T-cell (primary cell): ENCODE measurements around the gene KRTAP12-2. TPM values are rescaled to one million over a fixed set of nuclear protein-coding genes. Genes with fewer than 3 reads are reported as not detected.

ENCODE experiments used
- ATAC-seq, 4 experiments: fragments of 200-7000 bp in 3 of 4; fragments of 150-1000 bp in 1 of 4; cut with Tn5 transposase; replicated peaks in 1 of 4; 1 replicate in 3 of 4; 2 replicates in 1 of 4; pipeline ENCODE4 v1.10.0; 2021; ENCODE audit warnings: moderate library complexity in 3 of 4, mild to moderate bottlenecking in 2 of 4, moderate number of reproducible peaks in 1 of 4
- CTCF ChIA-PET, 2 donors: fragments of 300-600 bp; sonication (Branson Sonifier 250); formaldehyde crosslinking; loops; one replicate each; lab custom pipeline; 2022; ENCODE audit warnings: antibody characterized with exemption in 2 of 2; lab: Charles Lee
- POLR2A ChIA-PET, 2 donors: fragments of 300-600 bp; sonication (Branson Sonifier 250); formaldehyde crosslinking; loops; one replicate each; lab custom pipeline; 2022; ENCODE audit warnings: antibody characterized with exemption in 2 of 2; lab: Charles Lee
- DNase-seq, 35 experiments: peaks; one replicate each; pipeline versions ENCODE4 v3.0.0 to v3.0.0-alpha.2; 2013 to 2023
- H3K27ac ChIP-seq: one replicate; pipeline ENCODE4 v1.5.1; 2013; ENCODE audit warnings: low read length
- H3K27me3 ChIP-seq, 2 experiments: replicated peaks in 1 of 2; 1 replicate in 1 of 2; 2 replicates in 1 of 2; pipeline versions ENCODE4 v1.6.1 to v1.7.0; 2013; ENCODE audit warnings: low read length in 1 of 2, mixed read lengths in 1 of 2; ENCODE audit not compliant: control insufficient read depth in 2 of 2, insufficient read depth in 2 of 2; ENCODE audit errors: extremely low read depth in 1 of 2
- H3K36me3 ChIP-seq, 2 donors: 1 replicate in 1 of 2; 2 replicates in 1 of 2; pipeline versions ENCODE4 v1.6.1 to v1.7.0; 2013; ENCODE audit warnings: low read length in 1 of 2; ENCODE audit not compliant: control insufficient read depth in 2 of 2, insufficient read depth in 1 of 2; ENCODE audit errors: extremely low read depth in 1 of 2
- H3K4me1 ChIP-seq, 2 experiments: 1 replicate in 1 of 2; 2 replicates in 1 of 2; pipeline versions ENCODE4 v1.6.1 to v1.7.0; 2013; ENCODE audit warnings: low read length in 2 of 2, mixed read lengths in 1 of 2; ENCODE audit not compliant: insufficient read depth in 2 of 2, control insufficient read depth in 1 of 2; ENCODE audit errors: extremely low read depth in 1 of 2
- H3K4me3 ChIP-seq, 2 donors: 1 replicate in 1 of 2; 2 replicates in 1 of 2; pipeline versions ENCODE4 v1.5.1 to v1.7.0; 2013; ENCODE audit warnings: mild to moderate bottlenecking in 2 of 2, low read length in 1 of 2, moderate library complexity in 1 of 2; ENCODE audit not compliant: control insufficient read depth in 1 of 2; ENCODE audit errors: extremely low read depth in 1 of 2
- H3K9me3 ChIP-seq: 2 replicates; pipeline ENCODE4 v1.7.0; 2013
- H3K27ac Mint-ChIP-seq, 2 donors: one replicate each; pipeline ENCODE4 v1.8.0; 2020 to 2021; ENCODE audit warnings: mild to moderate bottlenecking in 2 of 2, mixed read lengths in 2 of 2
- H3K27me3 Mint-ChIP-seq, 2 donors: one replicate each; pipeline ENCODE4 v1.8.0; 2021 to 2022; ENCODE audit warnings: mixed read lengths in 2 of 2
- H3K36me3 Mint-ChIP-seq: one replicate; pipeline ENCODE4 v1.8.0; 2021; ENCODE audit warnings: mixed read lengths
- H3K4me1 Mint-ChIP-seq, 3 donors: one replicate each; pipeline ENCODE4 v1.8.0; 2020 to 2022; ENCODE audit warnings: mixed read lengths in 3 of 3, mild to moderate bottlenecking in 1 of 3
- H3K4me3 Mint-ChIP-seq, 3 donors: one replicate each; pipeline ENCODE4 v1.8.0; 2020 to 2022; ENCODE audit warnings: mild to moderate bottlenecking in 3 of 3, mixed read lengths in 3 of 3, moderate library complexity in 3 of 3
- H3K9me3 Mint-ChIP-seq, 3 donors: one replicate each; pipeline ENCODE4 v1.8.0; 2020 to 2022; ENCODE audit warnings: mixed read lengths in 3 of 3
- WGBS: methylation state at CpG from one replicate; pipeline ENCODE4 v1.1.5; 2013; ENCODE audit warnings: missing lambda C conversion rate; ENCODE audit not compliant: insufficient coverage; 5-methylcytosine and 5-hydroxymethylcytosine counted together
- total RNA-seq, 35 experiments: library from RNA in 6 of 35; stranded (reverse) in 6 of 35; fragments of 120-200 nt in 1 of 35; gene quantifications; one replicate each; pipeline versions ENCODE4 v1.2.1 to v1.2.4 and lab custom pipeline; 2013 to 2026

KRTAP12-2 gene
- total RNA-seq, 5 donors from 2014 or later (not counting 1 experiment from before 2014, with no cell fraction given) = not detected

GRCh38 chr21:44681861-44682579 is 15.3 kb upstream of the KRTAP12-2 start, which contains the start of gene KRTAP12-1:
KRTAP12-1 (minus strand) TSS chr21:44682163; CDS start chr21:44682123, 40 bp downstream.
- peaks cover 0 to 10% of the 10 kb centered on the region in 2 experiments for H3K27me3 ChIP-seq
- Mint-ChIP-seq H3K9me3 (no peaks in the 10 kb centered on the region), H3K27ac (no peak within 1 kb of the TSS), H3K36me3 (no peaks in the 10 kb centered on the region), H3K27me3 (peaks cover 10 to 14% of the 10 kb centered on the region in 2 donors), H3K4me1 (peaks cover 2 to 9% (median 3%) of the 10 kb centered on the region in 3 donors), H3K4me3 (no peak within 1 kb of the TSS)
- no peak within 1 kb of the TSS for H3K4me3 ChIP-seq
- no peaks in the 10 kb centered on the region for H3K36me3 ChIP-seq
- ChIA-PET POLR2A (no interaction called here), CTCF (no interaction called here)
- no peaks in the 10 kb centered on the region for H3K9me3 ChIP-seq
- H3K27ac ChIP-seq = no peak within 1 kb of the TSS
- no peak for ATAC-seq
- H3K4me1 ChIP-seq = no peaks in the 10 kb centered on the region
- 83% methylated on average over 19 of the region's 23 CpGs for WGBS
- no peak for DNase-seq

- H3K9me3 ChIP-seq = no peaks in the 10 kb centered on the region
- H3K4me3 Mint-ChIP-seq = no peak overlapping the region
- no peaks in the 10 kb centered on the region for H3K36me3 Mint-ChIP-seq
- H3K4me1 Mint-ChIP-seq = peaks cover 0 to 6% (median 3%) of the 10 kb centered on the region in 3 donors
- no peak for ATAC-seq
- peaks cover 0 to 2% of the 10 kb centered on the region in 2 experiments for H3K27me3 ChIP-seq
- H3K9me3 Mint-ChIP-seq = no peaks in the 10 kb centered on the region
- peaks cover 6 to 8% of the 10 kb centered on the region in 2 donors for H3K27me3 Mint-ChIP-seq
- no peaks in the 10 kb centered on the region for H3K4me1 ChIP-seq
- H3K27ac Mint-ChIP-seq = no peak overlapping the region
- no peaks in the 10 kb centered on the region for H3K36me3 ChIP-seq
- no peak for DNase-seq
- CTCF ChIA-PET = no interaction called here
- WGBS = 83% methylated on average over 7 of the region's 11 CpGs
- POLR2A ChIA-PET = no interaction called here
- H3K27ac ChIP-seq = no peak overlapping the region
- H3K4me3 ChIP-seq = no peak overlapping the region
Observed at GRCh38 chr21:44681152-44681551, 14.4 kb upstream of the KRTAP12-2 start.

DNA sequence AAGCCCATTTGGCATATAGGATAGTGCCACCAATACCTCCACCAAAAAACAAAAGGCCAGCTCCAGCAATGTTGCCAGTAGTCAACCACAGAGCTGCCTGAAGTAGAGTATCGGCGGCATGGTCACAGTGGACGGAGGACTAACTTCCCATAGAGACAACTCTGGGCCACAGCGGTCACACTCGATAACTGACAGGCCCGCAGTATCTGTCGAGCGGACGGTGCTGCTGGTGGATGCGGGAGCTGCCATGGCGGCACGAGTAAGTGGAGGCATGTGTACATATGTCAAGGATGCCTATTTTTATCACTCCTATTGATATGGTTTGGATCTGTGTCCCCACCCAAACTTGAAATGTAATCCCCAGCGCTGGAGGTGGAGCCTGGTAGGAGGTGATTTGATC is 11.2 kb upstream of the KRTAP12-2 start:
- no peaks in the 10 kb centered on the region for H3K4me1 Mint-ChIP-seq
- WGBS = 95% methylated on average over 3 of the region's 13 CpGs
- peaks cover 0 to 4% of the 10 kb centered on the region in 2 donors for H3K27me3 Mint-ChIP-seq
- H3K9me3 ChIP-seq = peaks cover 4% of the 10 kb centered on the region
- no peaks in the 10 kb centered on the region for H3K4me1 ChIP-seq
- no peak overlapping the region for H3K4me3 Mint-ChIP-seq
- peaks cover 3 to 17% (median 8%) of the 10 kb centered on the region in 3 donors for H3K9me3 Mint-ChIP-seq
- ATAC-seq (no peak), DNase-seq (no peak)
- no peak overlapping the region for H3K27ac Mint-ChIP-seq
- no peak overlapping the region for H3K4me3 ChIP-seq
- H3K27me3 ChIP-seq = no peaks in the 10 kb centered on the region
- CTCF ChIA-PET = no interaction called here
- H3K36me3 Mint-ChIP-seq = peaks cover 2% of the 10 kb centered on the region
- H3K27ac ChIP-seq = no peak overlapping the region
- no peaks in the 10 kb centered on the region for H3K36me3 ChIP-seq
- POLR2A ChIA-PET = no interaction called here

DNA sequence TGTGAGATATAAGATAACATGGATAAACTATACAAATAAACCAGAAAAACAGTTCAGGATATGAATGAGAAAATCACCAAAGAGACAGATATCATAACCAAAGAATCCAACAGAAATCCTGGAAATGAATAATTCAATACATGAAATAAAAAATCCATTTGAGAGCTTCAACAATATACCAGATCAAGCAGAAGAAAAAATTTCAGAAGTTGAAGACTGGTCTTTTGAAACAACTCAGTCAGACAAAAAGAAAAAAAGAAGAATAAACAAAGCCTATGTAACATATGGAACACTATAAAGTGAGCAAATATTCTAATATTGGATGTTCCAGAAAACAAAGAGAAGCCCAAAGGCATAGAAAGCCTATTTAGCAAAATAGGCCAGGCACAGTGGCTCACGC is 5.2 kb upstream of the KRTAP12-2 start:
- H3K4me1 Mint-ChIP-seq = no peaks in the 10 kb centered on the region
- peaks cover 11% of the 10 kb centered on the region for H3K36me3 Mint-ChIP-seq
- Histone ChIP-seq H3K27me3 (peaks cover 0 to 7% of the 10 kb centered on the region in 2 experiments), H3K36me3 (no peaks in the 10 kb centered on the region), H3K4me1 (no peaks in the 10 kb centered on the region), H3K4me3 (no peak overlapping the region), H3K27ac (no peak overlapping the region), H3K9me3 (peaks cover 4% of the 10 kb centered on the region)
- no peak for ATAC-seq
- H3K27me3 Mint-ChIP-seq = peaks cover 0 to 2% of the 10 kb centered on the region in 2 donors
- no peak overlapping the region for H3K27ac Mint-ChIP-seq
- POLR2A ChIA-PET = no interaction called here
- peaks cover 9 to 41% (median 20%) of the 10 kb centered on the region in 3 donors for H3K9me3 Mint-ChIP-seq
- no peak overlapping the region for H3K4me3 Mint-ChIP-seq
- no peak for DNase-seq
- WGBS = no CpG with 5 or more reads among the region's 1 CpG
- CTCF ChIA-PET = no interaction called here

GRCh38 chr21:44670642-44671432 is 4.1 kb upstream of the KRTAP12-2 start:
- POLR2A ChIA-PET = no interaction called here
- no peak for ATAC-seq

GRCh38 chr21:44667612-44668011 is 885 bp upstream of the KRTAP12-2 start:
- H3K27ac Mint-ChIP-seq = peak overlapping the region in 1 of 2 donors; percentile 15
- CTCF ChIA-PET = no interaction called here
- Histone ChIP-seq H3K4me1 (no peaks in the 10 kb centered on the region), H3K9me3 (no peaks in the 10 kb centered on the region), H3K27ac (no peak overlapping the region), H3K27me3 (peaks cover 0 to 7% of the 10 kb centered on the region in 2 experiments), H3K4me3 (no peak overlapping the region), H3K36me3 (no peaks in the 10 kb centered on the region)
- POLR2A ChIA-PET = no interaction called here
- ATAC-seq (no peak), DNase-seq (no peak)
- H3K4me3 Mint-ChIP-seq = no peak overlapping the region
- H3K4me1 Mint-ChIP-seq = peaks cover 0 to 1% (median 0%) of the 10 kb centered on the region in 3 donors
- peaks cover 7% of the 10 kb centered on the region for H3K36me3 Mint-ChIP-seq
- peaks cover 0 to 5% of the 10 kb centered on the region in 2 donors for H3K27me3 Mint-ChIP-seq
- peaks cover 6 to 33% (median 11%) of the 10 kb centered on the region in 3 donors for H3K9me3 Mint-ChIP-seq
- WGBS = no CpG with 5 or more reads among the region's 1 CpG

More at GRCh38 chr21:44670642-44671432, 4.1 kb upstream of the KRTAP12-2 start:
- no peak overlapping the region for H3K27ac Mint-ChIP-seq
- no peak overlapping the region for H3K4me3 Mint-ChIP-seq
- Histone ChIP-seq H3K27ac (no peak overlapping the region), H3K27me3 (peaks cover 0 to 7% of the 10 kb centered on the region in 2 experiments), H3K4me1 (no peaks in the 10 kb centered on the region), H3K4me3 (no peak overlapping the region), H3K9me3 (peaks cover 4% of the 10 kb centered on the region), H3K36me3 (no peaks in the 10 kb centered on the region)
- WGBS = 90% methylated on average over 3 of the region's 3 CpGs
- H3K9me3 Mint-ChIP-seq = peaks cover 8 to 41% (median 20%) of the 10 kb centered on the region in 3 donors
- CTCF ChIA-PET = no interaction called here
- peaks cover 0 to 7% of the 10 kb centered on the region in 2 donors for H3K27me3 Mint-ChIP-seq
- no peak for DNase-seq
- H3K4me1 Mint-ChIP-seq = peaks cover 0 to 1% (median 0%) of the 10 kb centered on the region in 3 donors
- H3K36me3 Mint-ChIP-seq = peaks cover 11% of the 10 kb centered on the region
